ENCODE measurements around the gene OR51V1. TPM values are rescaled to one million over a fixed set of nuclear protein-coding genes. Genes with fewer than 3 reads are reported as not detected.

OR51V1 gene, protein sequence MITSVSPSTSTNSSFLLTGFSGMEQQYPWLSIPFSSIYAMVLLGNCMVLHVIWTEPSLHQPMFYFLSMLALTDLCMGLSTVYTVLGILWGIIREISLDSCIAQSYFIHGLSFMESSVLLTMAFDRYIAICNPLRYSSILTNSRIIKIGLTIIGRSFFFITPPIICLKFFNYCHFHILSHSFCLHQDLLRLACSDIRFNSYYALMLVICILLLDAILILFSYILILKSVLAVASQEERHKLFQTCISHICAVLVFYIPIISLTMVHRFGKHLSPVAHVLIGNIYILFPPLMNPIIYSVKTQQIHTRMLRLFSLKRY
- total RNA-seq (ENCODE audit: low replicate concordance), result not detected in 2 replicates

DNA sequence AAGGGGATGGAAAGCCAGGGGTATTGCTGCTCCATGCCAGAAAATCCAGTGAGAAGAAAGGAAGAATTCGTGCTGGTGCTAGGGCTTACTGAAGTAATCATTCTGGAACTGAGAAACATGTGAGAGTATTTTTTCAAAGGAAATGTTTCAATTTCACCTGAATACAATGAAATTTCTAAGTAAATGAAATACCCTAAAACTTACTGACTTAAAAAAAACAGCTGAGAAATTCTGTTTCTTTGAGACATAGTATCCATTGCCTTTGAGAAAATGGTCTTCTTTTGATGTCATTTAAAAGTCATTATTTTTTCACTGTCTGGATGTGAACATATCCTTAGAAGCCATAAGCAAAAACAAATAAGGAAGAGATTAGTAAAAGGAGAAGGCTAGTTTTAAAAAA is at the start of gene OR51V1:
OR51V1 (minus strand) TSS at position 101 of the 400 bp plus-strand sequence; CDS start at position 101, 0 bp downstream.

DNA sequence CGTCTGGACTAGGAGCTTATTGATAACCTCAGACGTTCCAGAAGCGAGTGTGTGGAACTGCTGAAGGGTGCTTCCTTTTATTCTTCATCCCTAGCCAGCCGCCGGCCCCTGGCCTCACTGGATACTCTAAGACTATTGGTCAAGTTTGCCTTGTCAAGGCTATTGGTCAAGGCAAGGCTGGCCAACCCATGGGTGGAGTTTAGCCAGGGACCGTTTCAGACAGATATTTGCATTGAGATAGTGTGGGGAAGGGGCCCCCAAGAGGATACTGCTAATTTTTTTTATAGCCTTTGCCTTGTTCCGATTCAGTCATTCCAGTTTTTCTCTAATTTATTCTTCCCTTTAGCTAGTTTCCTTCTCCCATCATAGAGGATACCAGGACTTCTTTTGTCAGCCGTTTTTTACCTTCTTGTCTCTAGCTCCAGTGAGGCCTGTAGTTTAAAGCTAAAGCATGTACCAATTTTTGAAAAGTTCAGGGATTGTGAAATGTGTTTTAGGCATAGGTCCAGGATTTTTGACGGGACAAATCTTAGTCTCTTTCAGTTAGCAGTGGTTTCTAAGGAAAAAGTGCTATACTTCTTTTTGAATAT is 49.4 kb upstream of the OR51V1 start, which contains the start of gene HBG1:
HBG1 (minus strand) TSS at position 51 of the 590 bp plus-strand sequence. CDS start 53 bp downstream, outside the sequence.

DNA sequence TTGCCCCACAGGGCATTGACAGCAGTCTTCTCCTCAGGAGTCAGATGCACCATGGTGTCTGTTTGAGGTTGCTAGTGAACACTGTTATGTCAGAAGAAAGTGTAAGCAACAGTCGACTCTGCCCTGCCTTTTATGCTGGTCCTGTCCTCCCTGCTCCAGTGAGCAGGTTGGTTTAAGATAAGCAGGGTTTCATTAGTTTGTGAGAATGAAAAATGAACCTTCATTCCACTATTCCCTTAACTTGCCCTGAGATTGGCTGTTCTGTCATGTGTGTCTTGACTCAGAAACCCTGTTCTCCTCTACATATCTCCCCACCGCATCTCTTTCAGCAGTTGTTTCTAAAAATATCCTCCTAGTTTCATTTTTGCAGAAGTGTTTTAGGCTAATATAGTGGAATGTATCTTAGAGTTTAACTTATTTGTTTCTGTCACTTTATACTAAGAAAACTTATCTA is 33.9 kb upstream of the OR51V1 start, which contains the start of gene HBD:
HBD (minus strand) TSS at position 103 of the 454 bp plus-strand sequence; CDS start at position 53, 50 bp downstream.

DNA sequence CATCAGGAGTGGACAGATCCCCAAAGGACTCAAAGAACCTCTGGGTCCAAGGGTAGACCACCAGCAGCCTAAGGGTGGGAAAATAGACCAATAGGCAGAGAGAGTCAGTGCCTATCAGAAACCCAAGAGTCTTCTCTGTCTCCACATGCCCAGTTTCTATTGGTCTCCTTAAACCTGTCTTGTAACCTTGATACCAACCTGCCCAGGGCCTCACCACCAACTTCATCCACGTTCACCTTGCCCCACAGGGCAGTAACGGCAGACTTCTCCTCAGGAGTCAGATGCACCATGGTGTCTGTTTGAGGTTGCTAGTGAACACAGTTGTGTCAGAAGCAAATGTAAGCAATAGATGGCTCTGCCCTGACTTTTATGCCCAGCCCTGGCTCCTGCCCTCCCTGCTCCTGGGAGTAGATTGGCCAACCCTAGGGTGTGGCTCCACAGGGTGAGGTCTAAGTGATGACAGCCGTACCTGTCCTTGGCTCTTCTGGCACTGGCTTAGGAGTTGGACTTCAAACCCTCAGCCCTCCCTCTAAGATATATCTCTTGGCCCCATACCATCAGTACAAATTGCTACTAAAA is 26.3 kb upstream of the OR51V1 start, which contains the start of gene HBB:
HBB (minus strand) TSS at position 340 of the 579 bp plus-strand sequence; CDS start at position 290, 50 bp downstream.

DNA sequence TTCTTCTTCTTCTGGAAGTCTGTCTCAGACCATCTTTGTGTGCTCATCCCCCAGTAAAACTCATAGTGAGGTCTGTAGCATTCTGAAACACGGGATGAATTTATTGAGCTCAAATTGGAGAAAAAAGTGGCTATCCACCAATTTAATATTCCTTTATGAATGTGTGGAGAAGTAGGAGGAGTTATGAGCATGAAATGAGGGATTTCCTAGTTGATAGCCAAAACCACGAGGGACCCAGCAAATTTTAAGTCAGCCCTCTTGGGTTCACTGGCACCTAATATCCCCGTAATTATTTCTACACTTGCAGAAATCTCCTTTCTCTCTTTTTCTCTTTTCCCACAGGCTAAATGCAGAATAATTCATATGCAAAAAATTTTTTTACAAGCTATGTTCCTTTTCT is 45.8 kb downstream of the OR51V1 start, which contains the start of gene OR52A1:
OR52A1 (minus strand) TSS at position 101 of the 400 bp plus-strand sequence. CDS start 2,388 bp downstream, outside the sequence.

Other genes with a start within 250 kb of the OR51V1 start
- not detected in 2 replicates for gene OR51A2, start 245.0 kb downstream of the OR51V1 start, total RNA-seq (ENCODE audit: low replicate concordance)
- not detected in 2 replicates for gene OR51L1, start 205.8 kb downstream of the OR51V1 start, total RNA-seq (ENCODE audit: low replicate concordance)
- not detected in 2 replicates for gene OR52J3, start 154.2 kb downstream of the OR51V1 start, total RNA-seq (ENCODE audit: low replicate concordance)
- gene OR52E2, start 141.1 kb downstream of the OR51V1 start, total RNA-seq (ENCODE audit: low replicate concordance), result not detected in 2 replicates
- not detected in 2 replicates for gene OR52E1, start 131.1 kb downstream of the OR51V1 start, total RNA-seq (ENCODE audit: low replicate concordance)
- not detected in 2 replicates for gene OR52A5, start 62.3 kb downstream of the OR51V1 start, total RNA-seq (ENCODE audit: low replicate concordance)
- not detected in 2 replicates for gene OR52A1, start 45.9 kb downstream of the OR51V1 start, total RNA-seq (ENCODE audit: low replicate concordance)
- gene HBB, start 26.4 kb upstream of the OR51V1 start, total RNA-seq (ENCODE audit: low replicate concordance), result not detected in 2 replicates
- not detected in 2 replicates for gene HBD, start 33.8 kb upstream of the OR51V1 start, total RNA-seq (ENCODE audit: low replicate concordance)
- not detected in 2 replicates for gene HBG1, start 49.2 kb upstream of the OR51V1 start, total RNA-seq (ENCODE audit: low replicate concordance)
- gene HBG2, start 54.1 kb upstream of the OR51V1 start, total RNA-seq (ENCODE audit: low replicate concordance), result 0.12 TPM in 1 of 2 replicates, not detected in the other
- not detected in 2 replicates for gene HBE1, start 69.3 kb upstream of the OR51V1 start, total RNA-seq (ENCODE audit: low replicate concordance)
- not detected in 2 replicates for gene OR51B4, start 101.3 kb upstream of the OR51V1 start, total RNA-seq (ENCODE audit: low replicate concordance)
- 0.12 TPM in 1 of 2 replicates, not detected in the other for gene OR51B2, start 123.6 kb upstream of the OR51V1 start, total RNA-seq (ENCODE audit: low replicate concordance)
- gene OR51B5, start 142.8 kb upstream of the OR51V1 start, total RNA-seq (ENCODE audit: low replicate concordance), result 0.15 TPM in 1 of 2 replicates, not detected in the other
- gene OR51B6, start 150.8 kb upstream of the OR51V1 start, total RNA-seq (ENCODE audit: low replicate concordance), result not detected in 2 replicates
- not detected in 2 replicates for gene OR51M1, start 183.1 kb upstream of the OR51V1 start, total RNA-seq (ENCODE audit: low replicate concordance)
- not detected in 2 replicates for gene OR51Q1, start 221.4 kb upstream of the OR51V1 start, total RNA-seq (ENCODE audit: low replicate concordance)
- gene OR51I1, start 240.8 kb upstream of the OR51V1 start, total RNA-seq (ENCODE audit: low replicate concordance), result not detected in 2 replicates
- not detected in 2 replicates for gene OR51I2, start 248.6 kb upstream of the OR51V1 start, total RNA-seq (ENCODE audit: low replicate concordance)

Measured in smooth muscle cell of the coronary artery (primary cell).